CD4-positive, alpha-beta memory T cell (primary cell): ENCODE measurements around the gene PLA2G4C. TPM values are rescaled to one million over a fixed set of nuclear protein-coding genes. Genes with fewer than 3 reads are reported as not detected.

Source experiments
- CTCF ChIA-PET: fragments of 350-600 bp; sonication (Branson Sonifier 250); formaldehyde crosslinking; loops from one replicate; lab custom pipeline; 2021; ENCODE audit warnings: inconsistent platforms; ENCODE audit not compliant: partially characterized antibody; lab: Charles Lee
- POLR2A ChIA-PET: fragments of 350-600 bp; sonication (Branson Sonifier 250); formaldehyde crosslinking; loops from one replicate; lab custom pipeline; 2021; ENCODE audit not compliant: partially characterized antibody; lab: Charles Lee
- DNase-seq, 5 donors: peaks; one replicate each; pipeline versions ENCODE4 v3.0.0 to v3.0.0-alpha.2; 2020 to 2022; ENCODE audit warnings: mixed read lengths in 1 of 5
- H3K27ac ChIP-seq: one replicate; pipeline ENCODE4 v1.7.0; 2013; ENCODE audit warnings: low read depth, low read length
- H3K27me3 ChIP-seq: 2 replicates; pipeline ENCODE4 v1.7.0; 2013; ENCODE audit warnings: mild to moderate bottlenecking, low read length, moderate library complexity; ENCODE audit not compliant: insufficient read depth
- H3K36me3 ChIP-seq: 2 replicates; pipeline ENCODE4 v1.7.0; 2013; ENCODE audit warnings: mild to moderate bottlenecking, low read length, moderate library complexity; ENCODE audit not compliant: insufficient read depth
- H3K4me1 ChIP-seq: 2 replicates; pipeline ENCODE4 v1.7.0; 2013; ENCODE audit warnings: mild to moderate bottlenecking, low read length, moderate library complexity; ENCODE audit not compliant: insufficient read depth
- H3K4me3 ChIP-seq, 2 donors: one replicate each; pipeline ENCODE4 v1.7.0; 2013; ENCODE audit warnings: low read length in 2 of 2, mild to moderate bottlenecking in 1 of 2
- H3K9me3 ChIP-seq, 2 donors: one replicate each; pipeline ENCODE4 v1.7.0; 2013; ENCODE audit warnings: low read length in 2 of 2, control low read depth in 1 of 2; ENCODE audit not compliant: control insufficient read depth in 1 of 2
- H3K27ac Mint-ChIP-seq, 7 donors: one replicate each; pipeline ENCODE4 v1.8.0; 2020 to 2021; ENCODE audit warnings: mixed read lengths in 7 of 7, mild to moderate bottlenecking in 6 of 7, inconsistent platforms in 3 of 7, moderate library complexity in 3 of 7
- H3K27me3 Mint-ChIP-seq, 2 donors: one replicate each; pipeline ENCODE4 v1.8.0; 2020 to 2021; ENCODE audit warnings: mixed read lengths in 2 of 2
- H3K36me3 Mint-ChIP-seq, 2 donors: one replicate each; pipeline ENCODE4 v1.8.0; 2020 to 2021; ENCODE audit warnings: mixed read lengths in 2 of 2, inconsistent platforms in 1 of 2, mild to moderate bottlenecking in 1 of 2
- H3K4me1 Mint-ChIP-seq, 4 donors: one replicate each; pipeline ENCODE4 v1.8.0; 2020 to 2021; ENCODE audit warnings: mixed read lengths in 4 of 4, mild to moderate bottlenecking in 1 of 4
- H3K4me3 Mint-ChIP-seq, 8 donors: one replicate each; pipeline ENCODE4 v1.8.0; 2020 to 2021; ENCODE audit warnings: mixed read lengths in 8 of 8, mild to moderate bottlenecking in 7 of 8, moderate library complexity in 6 of 8, inconsistent platforms in 3 of 8
- H3K9me3 Mint-ChIP-seq, 8 donors: one replicate each; pipeline ENCODE4 v1.8.0; 2020 to 2021; ENCODE audit warnings: mixed read lengths in 8 of 8, mild to moderate bottlenecking in 5 of 8, inconsistent platforms in 3 of 8, moderate library complexity in 1 of 8
- intact Hi-C: fragments of 100-400 bp; cut with micrococcal nuclease; formaldehyde crosslinking; loops from one replicate; pipeline ENCODE4 v1.15.1; 2023
- polyA plus RNA-seq, 2 donors: library from polyadenylated mRNA; unstranded; fragments of 300-500 nt; fragmentation: Illumina TruSeq; gene quantifications; one replicate each; pipeline ENCODE4 v1.2.3, GENCODE V29; 2021
- total RNA-seq, 2 experiments: library from RNA; stranded (reverse); gene quantifications; one replicate each; pipeline ENCODE4 v1.2.3, GENCODE V29; 2021

The PLA2G4C gene
- total and polyA plus RNA-seq, 4 experiments from 2014 or later = 0.44 to 11.1 (median 5.8) TPM

DNA sequence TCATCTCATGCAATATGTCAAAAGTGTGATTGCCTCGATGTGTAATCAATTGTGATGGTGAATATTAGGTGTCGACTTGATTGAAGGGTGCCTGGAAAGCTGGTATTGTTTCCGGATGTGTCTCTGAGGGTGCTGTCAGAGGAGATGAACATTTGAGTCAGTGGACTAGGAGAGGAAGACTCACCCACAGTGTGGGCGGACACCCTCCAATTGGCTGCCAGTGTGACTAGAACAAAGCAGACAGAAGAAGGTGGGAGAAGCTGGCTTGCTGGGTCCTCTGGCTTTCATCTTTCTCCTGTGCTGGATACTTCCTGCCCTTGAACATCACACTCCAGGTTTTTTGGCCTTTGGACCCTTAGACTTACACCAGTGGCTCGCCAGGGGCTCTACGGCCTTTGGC is 51.3 kb downstream of the PLA2G4C start:
- no peak for DNase-seq
- POLR2A ChIA-PET = no interaction called here
- H3K9me3 Mint-ChIP-seq = no peaks in the 10 kb centered on the region
- no peak overlapping the region for H3K4me3 Mint-ChIP-seq
- Histone ChIP-seq H3K27ac (no peak overlapping the region), H3K36me3 (no peaks in the 10 kb centered on the region), H3K4me3 (no peak overlapping the region), H3K9me3 (no peaks in the 10 kb centered on the region), H3K27me3 (no peaks in the 10 kb centered on the region), H3K4me1 (no peaks in the 10 kb centered on the region)
- H3K27ac Mint-ChIP-seq = no peak overlapping the region
- H3K36me3 Mint-ChIP-seq = no peaks in the 10 kb centered on the region
- peaks cover 0 to 23% of the 10 kb centered on the region in 2 donors for H3K27me3 Mint-ChIP-seq
- peaks cover 0 to 2% (median 0%) of the 10 kb centered on the region in 4 donors for H3K4me1 Mint-ChIP-seq
- CTCF ChIA-PET = no interaction called here
- intact Hi-C loops = no loop called here

GRCh38 chr19:48053856-48054255 is 56.8 kb downstream of the PLA2G4C start:
- no peaks in the 10 kb centered on the region for H3K4me1 ChIP-seq
- ChIA-PET POLR2A (no interaction called here), CTCF (no interaction called here)
- H3K27me3 ChIP-seq = no peaks in the 10 kb centered on the region
- H3K9me3 ChIP-seq = no peaks in the 10 kb centered on the region
- H3K4me3 ChIP-seq = no peak overlapping the region
- peaks cover 0 to 4% of the 10 kb centered on the region in 2 donors for H3K36me3 Mint-ChIP-seq
- no peak overlapping the region for H3K27ac Mint-ChIP-seq
- no peaks in the 10 kb centered on the region for H3K36me3 ChIP-seq
- H3K27ac ChIP-seq = no peak overlapping the region
- no peak for DNase-seq
- no peaks in the 10 kb centered on the region for H3K4me1 Mint-ChIP-seq
- peaks cover 0 to 6% of the 10 kb centered on the region in 2 donors for H3K27me3 Mint-ChIP-seq
- peaks cover 0 to 5% (median 0%) of the 10 kb centered on the region in 8 donors for H3K9me3 Mint-ChIP-seq
- intact Hi-C loops = no loop called here
- H3K4me3 Mint-ChIP-seq = no peak overlapping the region

GRCh38 chr19:48053076-48053475 is 57.5 kb downstream of the PLA2G4C start:
- ChIA-PET POLR2A (no interaction called here), CTCF (no interaction called here)
- H3K36me3 Mint-ChIP-seq = peaks cover 0 to 5% of the 10 kb centered on the region in 2 donors
- intact Hi-C loops = no loop called here
- no peak overlapping the region for H3K4me3 ChIP-seq
- no peaks in the 10 kb centered on the region for H3K27me3 ChIP-seq
- H3K27ac Mint-ChIP-seq = no peak overlapping the region
- H3K27ac ChIP-seq = no peak overlapping the region
- no peak overlapping the region for H3K4me3 Mint-ChIP-seq
- peaks cover 0 to 10% of the 10 kb centered on the region in 2 donors for H3K27me3 Mint-ChIP-seq
- no peaks in the 10 kb centered on the region for H3K4me1 ChIP-seq
- H3K36me3 ChIP-seq = no peaks in the 10 kb centered on the region
- DNase-seq = no peak
- peaks cover 0 to 5% (median 0%) of the 10 kb centered on the region in 8 donors for H3K9me3 Mint-ChIP-seq
- no peaks in the 10 kb centered on the region for H3K4me1 Mint-ChIP-seq
- H3K9me3 ChIP-seq = no peaks in the 10 kb centered on the region

GRCh38 chr19:48051335-48052033 is 59.1 kb downstream of the PLA2G4C start:
- H3K4me1 ChIP-seq = no peaks in the 10 kb centered on the region
- H3K27me3 Mint-ChIP-seq = peaks cover 0 to 11% of the 10 kb centered on the region in 2 donors
- H3K27ac ChIP-seq = no peak overlapping the region
- H3K9me3 Mint-ChIP-seq = peaks cover 0 to 5% (median 0%) of the 10 kb centered on the region in 8 donors
- no peaks in the 10 kb centered on the region for H3K27me3 ChIP-seq
- no peak for DNase-seq
- H3K4me3 ChIP-seq = no peak overlapping the region
- H3K36me3 Mint-ChIP-seq = peaks cover 0 to 5% of the 10 kb centered on the region in 2 donors
- H3K36me3 ChIP-seq = no peaks in the 10 kb centered on the region
- no peaks in the 10 kb centered on the region for H3K4me1 Mint-ChIP-seq
- H3K27ac Mint-ChIP-seq = no peak overlapping the region
- POLR2A ChIA-PET = no interaction called here
- H3K9me3 ChIP-seq = no peaks in the 10 kb centered on the region
- CTCF ChIA-PET = no interaction called here
- intact Hi-C loops = no loop called here
- H3K4me3 Mint-ChIP-seq = no peak overlapping the region

- Histone ChIP-seq H3K9me3 (no peaks in the 10 kb centered on the region), H3K36me3 (no peaks in the 10 kb centered on the region), H3K27me3 (peaks cover 3% of the 10 kb centered on the region), H3K27ac (no peak overlapping the region), H3K4me1 (no peaks in the 10 kb centered on the region), H3K4me3 (no peak overlapping the region)
- CTCF ChIA-PET = no interaction called here
- peaks cover 15 to 25% of the 10 kb centered on the region in 2 donors for H3K27me3 Mint-ChIP-seq
- POLR2A ChIA-PET = no interaction called here
- peaks cover 0 to 3% of the 10 kb centered on the region in 2 donors for H3K36me3 Mint-ChIP-seq
- H3K9me3 Mint-ChIP-seq = peaks cover 0 to 4% (median 0%) of the 10 kb centered on the region in 8 donors
- no peaks in the 10 kb centered on the region for H3K4me1 Mint-ChIP-seq
- DNase-seq = no peak
- intact Hi-C loops = no loop called here
- H3K4me3 Mint-ChIP-seq = no peak overlapping the region
- H3K27ac Mint-ChIP-seq = no peak overlapping the region
Observed at GRCh38 chr19:48044561-48044960, 66.1 kb downstream of the PLA2G4C start.

DNA sequence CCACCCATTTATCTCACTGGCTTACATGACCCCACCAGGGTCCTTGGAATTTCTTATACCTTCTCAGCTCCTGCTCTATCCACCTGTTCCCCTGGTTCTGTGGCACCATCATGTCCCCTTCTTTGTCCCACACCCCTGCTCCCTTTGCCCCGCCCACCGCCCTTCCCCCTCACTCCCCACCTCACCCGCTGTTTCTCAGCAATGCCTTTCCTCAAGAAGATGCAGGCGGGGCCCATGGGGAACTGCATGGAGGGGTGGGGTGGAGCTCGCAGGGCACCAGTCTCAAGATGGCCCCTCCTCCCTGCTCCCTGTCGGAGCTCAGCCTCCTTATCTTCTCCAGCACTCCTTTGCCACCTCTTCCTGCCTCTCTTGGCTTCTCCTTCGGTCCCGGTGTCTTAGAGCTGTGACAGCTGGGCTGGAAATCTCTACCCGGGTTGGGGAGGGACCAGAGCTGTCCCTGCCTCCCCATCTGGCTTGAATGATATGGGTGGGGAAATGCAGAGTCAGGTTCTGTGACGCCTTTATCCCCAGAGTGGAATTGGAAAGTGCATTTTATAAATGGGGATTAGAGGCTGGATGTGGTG is 66.8 kb downstream of the PLA2G4C start, which contains the start of gene CABP5:
CABP5 (minus strand) TSS at position 405 of the 584 bp plus-strand sequence; CDS start at position 248, 157 bp downstream.
- peaks cover 23 to 29% of the 10 kb centered on the region in 2 donors for H3K27me3 Mint-ChIP-seq
- ChIA-PET POLR2A (no interaction called here), CTCF (no interaction called here)
- peaks cover 0 to 10% (median under 1%) of the 10 kb centered on the region in 8 donors for H3K9me3 Mint-ChIP-seq
- H3K27ac Mint-ChIP-seq = no peak within 1 kb of the TSS
- Histone ChIP-seq H3K27ac (no peak within 1 kb of the TSS), H3K4me1 (no peaks in the 10 kb centered on the region), H3K27me3 (peaks cover 3% of the 10 kb centered on the region), H3K4me3 (no peak within 1 kb of the TSS), H3K36me3 (no peaks in the 10 kb centered on the region), H3K9me3 (no peaks in the 10 kb centered on the region)
- no peak within 1 kb of the TSS for H3K4me3 Mint-ChIP-seq
- no peak for DNase-seq
- no peaks in the 10 kb centered on the region for H3K4me1 Mint-ChIP-seq
- intact Hi-C loops = no loop called here
- H3K36me3 Mint-ChIP-seq = no peaks in the 10 kb centered on the region

- H3K9me3 ChIP-seq = no peaks in the 10 kb centered on the region
- ChIA-PET CTCF (no interaction called here), POLR2A (no interaction called here)
- no peaks in the 10 kb centered on the region for H3K36me3 ChIP-seq
- H3K9me3 Mint-ChIP-seq = peaks cover 0 to 18% (median 4%) of the 10 kb centered on the region in 8 donors
- no peaks in the 10 kb centered on the region for H3K4me1 Mint-ChIP-seq
- peaks cover 3% of the 10 kb centered on the region for H3K27me3 ChIP-seq
- H3K27ac ChIP-seq = no peak overlapping the region
- H3K27ac Mint-ChIP-seq = no peak overlapping the region
- H3K4me3 ChIP-seq = no peak overlapping the region
- H3K4me3 Mint-ChIP-seq = no peak overlapping the region
- no peaks in the 10 kb centered on the region for H3K36me3 Mint-ChIP-seq
- H3K4me1 ChIP-seq = no peaks in the 10 kb centered on the region
- intact Hi-C loops = no loop called here
- peaks cover 25 to 26% of the 10 kb centered on the region in 2 donors for H3K27me3 Mint-ChIP-seq
- no peak for DNase-seq
Observed at GRCh38 chr19:48041877-48042580, 68.6 kb downstream of the PLA2G4C start.
